Heart left ventricle (tissue), 16 donors: Measurements from ENCODE around the gene ARPP19. TPM values are rescaled to one million over a fixed set of nuclear protein-coding genes. Genes with fewer than 3 reads are reported as not detected.

Experiments used
- ATAC-seq, 4 donors: fragments of 200-7000 bp; cut with Tn5 transposase; one replicate each; pipeline ENCODE4 v1.9.1; 2020 to 2022; ENCODE audit warnings: moderate library complexity in 4 of 4, mild to moderate bottlenecking in 3 of 4, moderate number of reproducible peaks in 1 of 4
- DNase-seq, 5 donors: peaks; one replicate each; pipeline ENCODE4 v3.0.0-alpha.2; 2020
- H3K27ac ChIP-seq, 12 donors: fragments of 200-600 bp; sonication (generic) in 4 of 12; one replicate each; pipeline versions ENCODE4 v1.5.0 to v1.8.0; 2016 to 2022; ENCODE audit warnings: mild to moderate bottlenecking in 2 of 12
- H3K27me3 ChIP-seq, 9 donors: fragments of 200-600 bp; sonication (generic) in 2 of 9; one replicate each; pipeline versions ENCODE4 v1.5.1 to v1.8.0; 2016 to 2022; ENCODE audit warnings: mild to moderate bottlenecking in 3 of 9
- H3K36me3 ChIP-seq, 9 donors: fragments of 200-600 bp; sonication (generic) in 2 of 9; one replicate each; pipeline versions ENCODE4 v1.5.0 to v1.8.0; 2018 to 2022; ENCODE audit warnings: mild to moderate bottlenecking in 2 of 9
- H3K4me1 ChIP-seq, 12 donors: fragments of 200-600 bp; sonication (generic) in 4 of 12; one replicate each; pipeline versions ENCODE4 v1.5.0 to v1.8.0; 2016 to 2022; ENCODE audit warnings: mild to moderate bottlenecking in 3 of 12
- H3K4me3 ChIP-seq, 12 donors: fragments of 200-600 bp; sonication (generic) in 4 of 12; one replicate each; pipeline versions ENCODE4 v1.5.0 to v1.8.0; 2017 to 2022; ENCODE audit warnings: mild to moderate bottlenecking in 9 of 12, moderate library complexity in 4 of 12
- H3K9me3 ChIP-seq, 12 donors: fragments of 200-600 bp; sonication (generic) in 4 of 12; one replicate each; pipeline versions ENCODE4 v1.5.0 to v1.8.0; 2016 to 2022; ENCODE audit warnings: mild to moderate bottlenecking in 1 of 12
- POLR2A ChIP-seq, 2 donors: fragments of 450-650 bp; IDR thresholded peaks; one replicate each; pipeline ENCODE4 v1.6.1; 2017; ENCODE audit warnings: antibody characterized with exemption in 2 of 2, mild to moderate bottlenecking in 2 of 2, moderate library complexity in 2 of 2
- WGBS, 4 donors: extraction: QIAGEN DNeasy Blood & Tissue Kit in 2 of 4; methylation state at CpG; one replicate each; pipeline versions ENCODE4 v1.1.5 to v1.1.7; 2013 to 2018; 5-methylcytosine and 5-hydroxymethylcytosine counted together
- intact Hi-C, 10 donors: fragments of 100-400 bp; cut with DNase I; formaldehyde crosslinking; loops; one replicate each; pipeline versions ENCODE4 v1.11.1 to v1.14.2; 2022
- polyA plus RNA-seq, 2 donors: library from polyadenylated mRNA; stranded (reverse); fragments of 200-250 nt; gene quantifications; one replicate each; pipeline ENCODE4 v1.2.3, GENCODE V29; 2013
- total RNA-seq, 9 donors: library from RNA; depleted of rRNA in 2 of 9; stranded (reverse); fragments of >200 nt in 2 of 9; fragmentation: NEBNext Ultra II Directional in 3 of 9; extraction: Animal tissue kit (Norgen Biotek cat#: 25700) in 3 of 9; gene quantifications; one replicate each; pipeline versions ENCODE4 v1.1.0 to v1.2.4, GENCODE V29; 2016 to 2023
- TF ChIP-seq, protein P1 (sequence below), 12 donors: fragments of 200-600 bp; sonication (generic) in 4 of 12; IDR thresholded peaks; one replicate each; pipeline versions ENCODE4 v1.5.0 to v1.8.0; 2018 to 2022; ENCODE audit warnings: antibody characterized with exemption in 12 of 12, mild to moderate bottlenecking in 5 of 12
- donor health status: ischemic (EF 13 %, LVEDD 7.1; RV severe dilation, severe dysfunction).
- donor health status: healthy with polysubstance abuse.
- donor health status: DM: no; HTN: yes; CAD: no.
- donor health status: DM: no; HTN: no; CAD: no.
- donor health status: ischemic (EF 25% LVEDD 6.9; RV normal size, moderate dysfunction).
- donor health status: ischemic (EF 25% LVEDD 5.7; RV mildly dilated, moderate dysfunction).
- donor health status: healthy.
- donor health status: DM: yes; HTN: yes; CAD: no.
- donor health status: ischemic (EF 35%, LVEDD 5.7; RV mildly dilated, moderate dysfunction).
- donor health status: nonischemic (EF 11% LVEDD 7.7; RV severe dilation, severe dysfunction).
- donor health status: DM: yes; HTN: yes; CAD: no.
- donor health status: PGD.
- donor health status: ischemic (EF 29% LVEDD 5.4; RV normal size, mild dysfunction).
- donor health status: nonischemic (EF 23%, LVEDD 6.1; RV moderate dilation, normal function).

ARPP19 gene
- total and polyA plus RNA-seq, 11 donors: 28.5 to 182 (median 147) TPM

DNA sequence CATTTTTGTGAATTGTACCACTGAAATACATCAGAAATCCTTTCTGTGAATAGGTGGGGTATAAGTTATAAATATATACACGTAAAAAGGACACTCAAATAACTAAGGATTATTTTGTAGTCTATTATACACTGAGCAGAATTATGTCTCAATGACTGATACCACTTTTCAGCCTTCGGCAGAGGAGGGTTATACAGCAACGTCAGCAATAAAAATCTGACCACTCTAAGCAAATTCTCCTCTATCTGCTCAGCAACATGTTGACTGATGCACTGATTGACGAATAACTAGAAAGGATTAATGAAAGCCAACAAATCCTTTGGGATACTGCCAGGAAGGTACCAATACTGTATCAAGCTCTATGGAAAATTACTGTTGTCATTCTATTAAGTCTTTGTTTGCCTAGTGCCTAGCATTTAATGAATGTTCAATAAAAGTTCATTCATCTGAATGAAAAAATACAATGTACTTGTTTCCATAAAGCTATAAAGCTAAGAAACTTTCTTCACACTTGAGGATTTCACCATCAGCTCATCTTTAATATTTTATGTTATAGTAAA is 5.2 kb downstream of the ARPP19 start:
- intact Hi-C loops: loop anchor here in 5 of 10 donors (10.0 kb wide), 2 partner anchors 229 to 309 kb away; no protein-coding TSS in a partner anchor
- no peak for DNase-seq
- no peak for TF ChIP-seq POLR2A (IDR thresholded peaks at IDR 0.05)
- TF ChIP-seq, protein P1, sequence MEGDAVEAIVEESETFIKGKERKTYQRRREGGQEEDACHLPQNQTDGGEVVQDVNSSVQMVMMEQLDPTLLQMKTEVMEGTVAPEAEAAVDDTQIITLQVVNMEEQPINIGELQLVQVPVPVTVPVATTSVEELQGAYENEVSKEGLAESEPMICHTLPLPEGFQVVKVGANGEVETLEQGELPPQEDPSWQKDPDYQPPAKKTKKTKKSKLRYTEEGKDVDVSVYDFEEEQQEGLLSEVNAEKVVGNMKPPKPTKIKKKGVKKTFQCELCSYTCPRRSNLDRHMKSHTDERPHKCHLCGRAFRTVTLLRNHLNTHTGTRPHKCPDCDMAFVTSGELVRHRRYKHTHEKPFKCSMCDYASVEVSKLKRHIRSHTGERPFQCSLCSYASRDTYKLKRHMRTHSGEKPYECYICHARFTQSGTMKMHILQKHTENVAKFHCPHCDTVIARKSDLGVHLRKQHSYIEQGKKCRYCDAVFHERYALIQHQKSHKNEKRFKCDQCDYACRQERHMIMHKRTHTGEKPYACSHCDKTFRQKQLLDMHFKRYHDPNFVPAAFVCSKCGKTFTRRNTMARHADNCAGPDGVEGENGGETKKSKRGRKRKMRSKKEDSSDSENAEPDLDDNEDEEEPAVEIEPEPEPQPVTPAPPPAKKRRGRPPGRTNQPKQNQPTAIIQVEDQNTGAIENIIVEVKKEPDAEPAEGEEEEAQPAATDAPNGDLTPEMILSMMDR (IDR thresholded peaks at IDR 0.05): no peak

DNA sequence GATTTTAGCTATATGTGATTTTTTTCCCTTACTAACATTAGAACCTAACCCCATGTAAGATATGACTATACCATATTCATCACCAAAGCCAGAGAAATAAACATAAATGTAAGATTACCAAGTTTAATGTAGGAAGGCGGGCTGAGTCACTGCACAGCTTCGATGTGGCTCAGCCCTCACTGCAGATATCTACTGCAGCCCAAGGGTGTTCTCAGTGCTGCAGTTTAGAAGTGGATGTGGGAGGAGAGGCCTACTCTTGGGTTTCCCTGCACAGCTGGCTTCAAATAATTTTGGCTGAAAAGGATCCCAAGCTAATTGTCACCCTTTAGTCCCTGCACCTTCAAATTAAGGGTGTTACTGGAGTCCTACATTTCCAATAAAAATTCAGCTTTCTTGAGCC is 9.3 kb downstream of the ARPP19 start:
- ATAC-seq (peak in 3 of 4 donors; percentile 70 to 75 (median 71)), DNase-seq (no peak)
- H3K4me3 ChIP-seq: no peak overlapping the region
- H3K27me3 ChIP-seq: no peaks in the 10 kb centered on the region
- H3K4me1 ChIP-seq: peaks cover 0 to 91% (median 61%) of the 10 kb centered on the region in 12 donors
- no peak overlapping the region for H3K27ac ChIP-seq
- WGBS, 4 donors: 62 to 64% (median 63%) methylated on average over 2 of the region's 2 CpGs
- H3K36me3 ChIP-seq: peaks cover 0 to 26% (median 20%) of the 10 kb centered on the region in 9 donors
- H3K9me3 ChIP-seq: no peaks in the 10 kb centered on the region
- intact Hi-C loops: no loop called here
- TF ChIP-seq, protein P1 (IDR thresholded peaks at IDR 0.05): no peak
- no peak for TF ChIP-seq POLR2A (IDR thresholded peaks at IDR 0.05)

More for the DNA sequence above, 5.2 kb downstream of the ARPP19 start:
- H3K27me3 ChIP-seq: no peaks in the 10 kb centered on the region
- 55 to 74% (median 65%) methylated on average over 4 of the region's 4 CpGs for WGBS, 4 donors
- no peak overlapping the region for H3K27ac ChIP-seq
- no peak overlapping the region for H3K4me3 ChIP-seq
- peaks cover 2 to 95% (median 71%) of the 10 kb centered on the region in 12 donors for H3K4me1 ChIP-seq
- ATAC-seq: no peak
- peaks cover 0 to 4% (median 0%) of the 10 kb centered on the region in 9 donors for H3K36me3 ChIP-seq
- no peaks in the 10 kb centered on the region for H3K9me3 ChIP-seq

DNA sequence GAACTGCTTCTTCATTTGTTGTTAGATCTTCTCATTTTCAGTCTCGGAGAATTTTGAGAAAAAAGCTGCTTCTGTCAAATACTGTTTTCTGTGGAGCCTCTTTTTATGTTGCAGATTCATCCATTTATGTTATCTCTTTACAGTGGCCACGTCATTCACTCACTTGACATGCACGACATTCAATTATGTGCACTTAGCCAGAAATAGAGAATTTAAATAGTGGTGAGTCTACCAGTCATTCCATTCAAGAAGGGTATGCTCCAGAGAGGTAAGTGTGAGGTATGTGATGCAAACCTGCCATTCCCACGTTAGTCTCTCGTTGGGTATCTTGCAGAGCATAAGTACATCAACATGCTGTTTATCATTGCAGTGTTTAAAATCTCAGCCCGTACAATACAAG is 9.8 kb downstream of the ARPP19 start:
- H3K4me1 ChIP-seq: peaks cover 0 to 91% (median 59%) of the 10 kb centered on the region in 12 donors
- peak overlapping the region in 1 of 12 donors; percentile 28 for H3K27ac ChIP-seq
- no peak for DNase-seq
- peaks cover 0 to 32% (median 23%) of the 10 kb centered on the region in 9 donors for H3K36me3 ChIP-seq
- ATAC-seq: no peak
- H3K27me3 ChIP-seq: no peaks in the 10 kb centered on the region
- no peaks in the 10 kb centered on the region for H3K9me3 ChIP-seq
- WGBS, 4 donors: 56 to 73% (median 64%) methylated on average over 6 of the region's 6 CpGs
- H3K4me3 ChIP-seq: no peak overlapping the region
- intact Hi-C loops: no loop called here
- TF ChIP-seq, protein P1 (IDR thresholded peaks at IDR 0.05): no peak
- TF ChIP-seq POLR2A (IDR thresholded peaks at IDR 0.05): no peak

DNA sequence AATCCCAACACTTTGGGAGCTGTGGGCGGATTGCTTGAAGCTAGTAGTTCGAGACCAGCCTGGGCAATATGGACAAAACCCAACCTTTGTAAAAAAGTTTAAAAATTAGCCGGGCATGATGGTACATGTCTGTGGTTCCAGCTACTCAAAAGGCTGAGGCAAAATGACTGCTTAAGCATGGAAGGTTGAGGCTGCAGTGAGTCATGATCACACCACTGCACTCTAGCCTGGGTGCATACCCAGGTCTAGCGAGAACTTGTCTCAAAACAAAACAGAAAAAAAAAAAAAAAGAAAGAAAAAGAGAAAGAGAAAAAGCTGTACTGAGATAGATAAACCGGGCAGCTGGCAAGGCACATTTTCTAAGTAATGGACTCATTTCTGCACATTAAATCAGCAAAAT is 10.6 kb downstream of the ARPP19 start:
- intact Hi-C loops: no loop called here
- Histone ChIP-seq H3K27ac (peak overlapping the region in 1 of 12 donors; percentile 28), H3K9me3 (no peaks in the 10 kb centered on the region), H3K4me1 (peaks cover 0 to 83% (median 56%) of the 10 kb centered on the region in 12 donors), H3K4me3 (no peak overlapping the region), H3K36me3 (peaks cover 0 to 39% (median 23%) of the 10 kb centered on the region in 9 donors), H3K27me3 (no peaks in the 10 kb centered on the region)
- ATAC-seq (no peak), DNase-seq (no peak)
- TF ChIP-seq POLR2A (IDR thresholded peaks at IDR 0.05): no peak
- TF ChIP-seq, protein P1 (IDR thresholded peaks at IDR 0.05): no peak
- 87 to 93% (median 92%) methylated on average over 5 of the region's 5 CpGs for WGBS, 4 donors
